GM20431 (cell line): ENCODE measurements around the gene POLG.

Experiments
- in situ Hi-C: fragments of 300-500 bp; cut with MseI, MboI; formaldehyde crosslinking; loops from one replicate; pipeline ENCODE4 v1.15.0; 2020; ENCODE audit warnings: low sequenced_read_pairs; ENCODE audit not compliant: unreplicated experiment

Gene POLG

DNA sequence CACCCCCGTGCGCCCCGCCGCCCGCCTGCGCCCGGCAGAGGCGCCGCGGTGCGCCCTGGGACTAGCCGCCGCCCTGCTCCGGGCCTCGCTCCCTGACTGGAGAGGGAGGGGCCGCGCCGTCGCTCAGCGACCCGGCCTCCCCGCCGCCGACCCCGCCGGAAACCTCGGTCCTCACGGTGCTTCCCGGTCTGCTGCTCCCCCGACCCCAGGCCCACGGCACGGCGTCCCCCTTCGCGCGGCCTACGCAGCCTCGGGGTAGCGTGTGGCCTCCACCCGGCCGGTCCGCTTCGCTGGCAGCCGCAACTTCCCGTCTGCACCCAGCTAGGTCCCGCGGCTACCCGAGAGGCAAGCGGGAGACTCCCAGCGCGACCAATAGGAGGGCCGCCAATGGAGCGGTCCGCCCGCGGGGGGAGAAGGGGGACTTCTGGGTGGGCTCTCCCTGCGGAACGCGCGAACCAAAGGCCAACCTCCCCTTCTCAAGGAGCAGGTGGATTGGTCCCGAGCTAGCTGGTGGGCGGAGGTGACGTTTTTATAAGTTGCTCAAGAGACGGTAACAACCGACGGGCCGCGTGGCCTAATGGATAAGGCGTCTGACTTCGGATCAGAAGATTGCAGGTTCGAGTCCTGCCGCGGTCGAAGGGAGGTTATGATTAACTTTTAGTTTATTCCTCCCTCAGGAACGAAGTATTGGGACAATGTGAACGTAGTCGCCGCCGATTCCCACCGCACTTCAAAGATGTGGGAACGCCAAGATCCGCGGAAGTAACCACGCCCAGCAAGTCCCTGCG is at the start of gene POLG:
TSS of gene POLG (minus strand) at position 315 of the 788 bp plus-strand sequence. CDS start 1,070 bp downstream, outside the sequence.
- in situ Hi-C loops = no loop called here

- in situ Hi-C loops = no loop called here
Observed at GRCh38 chr15:89384176-89384604, 49.6 kb upstream of the POLG start.

- in situ Hi-C loops = no loop called here
Observed at GRCh38 chr15:89383365-89384175, 48.9 kb upstream of the POLG start.

DNA sequence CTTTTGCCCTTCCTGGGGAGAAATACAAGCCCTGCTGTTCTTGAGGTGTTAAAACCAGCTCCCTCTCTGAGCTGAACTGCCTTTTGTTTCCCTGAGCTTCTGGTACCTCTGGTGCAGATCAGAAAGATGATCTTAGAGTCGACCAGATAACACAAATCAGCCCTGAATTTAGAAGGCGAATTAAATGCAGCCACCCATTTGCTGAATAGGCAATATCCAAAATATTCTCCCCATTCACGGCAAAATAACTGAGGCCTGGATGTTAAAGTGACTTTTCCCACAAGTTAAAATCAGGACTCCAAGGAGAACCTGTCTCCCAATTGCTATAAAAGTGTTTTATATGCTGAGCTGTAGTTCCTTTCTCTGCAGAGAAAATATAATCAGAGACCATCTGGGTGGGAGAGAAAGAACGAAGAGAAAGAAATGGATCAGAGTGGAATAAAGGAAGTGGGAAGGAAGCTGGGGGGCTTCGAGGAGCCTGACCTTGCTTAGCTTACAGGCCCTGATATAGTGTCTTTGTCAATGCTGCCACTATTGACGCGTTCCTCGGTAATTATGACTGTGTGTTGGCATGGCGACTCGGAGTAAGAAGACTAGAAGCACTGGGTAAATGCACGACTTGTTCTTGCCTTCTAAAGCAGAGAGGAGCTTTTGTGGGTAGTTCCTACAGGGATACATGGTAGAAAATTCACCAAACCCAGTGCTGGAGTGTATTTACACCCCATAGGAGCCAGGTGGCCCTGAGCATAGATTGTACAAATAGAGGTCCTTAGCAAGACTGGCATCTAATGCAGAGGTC is 47.5 kb upstream of the POLG start:
- in situ Hi-C loops = no loop called here

DNA sequence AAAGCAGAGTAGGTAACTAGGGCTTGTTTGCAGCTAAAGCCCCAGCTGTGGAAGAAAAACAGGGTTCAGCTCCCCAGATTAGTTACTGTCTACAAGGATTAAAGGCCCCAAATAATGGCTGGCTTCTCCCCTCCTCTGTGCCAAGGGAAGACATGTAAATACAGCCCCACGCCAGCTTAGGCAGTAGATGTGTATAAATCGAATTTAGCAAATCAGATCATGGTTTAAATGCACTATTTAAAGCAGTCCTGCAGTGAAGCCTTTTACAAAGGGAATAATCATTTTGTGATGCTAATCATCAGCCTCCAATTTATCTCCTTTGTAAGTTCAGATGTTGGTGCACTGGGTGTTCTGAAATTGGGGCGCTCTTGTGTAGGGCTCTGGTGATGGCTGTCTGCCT is 46.7 kb upstream of the POLG start:
- in situ Hi-C loops = no loop called here

DNA sequence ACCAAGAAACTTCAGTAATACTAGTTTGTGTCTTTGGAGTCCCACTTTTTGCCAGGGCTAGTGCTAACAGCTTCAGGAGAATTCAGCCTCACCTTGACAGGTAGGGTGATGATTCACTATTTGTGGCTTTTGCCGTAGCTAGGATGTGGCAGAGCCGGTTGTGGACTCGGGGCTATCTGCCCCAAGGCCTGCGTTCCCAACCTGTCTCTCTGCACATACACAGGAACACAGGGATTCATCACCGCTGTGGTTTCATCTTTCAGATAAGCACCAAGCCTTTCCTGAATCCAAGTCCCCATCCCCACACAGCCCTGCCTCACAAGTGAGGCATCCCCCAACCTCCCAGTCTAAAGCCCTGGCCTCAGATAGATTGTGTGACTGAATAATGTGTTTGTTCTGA is 45.2 kb upstream of the POLG start:
- in situ Hi-C loops = no loop called here

DNA sequence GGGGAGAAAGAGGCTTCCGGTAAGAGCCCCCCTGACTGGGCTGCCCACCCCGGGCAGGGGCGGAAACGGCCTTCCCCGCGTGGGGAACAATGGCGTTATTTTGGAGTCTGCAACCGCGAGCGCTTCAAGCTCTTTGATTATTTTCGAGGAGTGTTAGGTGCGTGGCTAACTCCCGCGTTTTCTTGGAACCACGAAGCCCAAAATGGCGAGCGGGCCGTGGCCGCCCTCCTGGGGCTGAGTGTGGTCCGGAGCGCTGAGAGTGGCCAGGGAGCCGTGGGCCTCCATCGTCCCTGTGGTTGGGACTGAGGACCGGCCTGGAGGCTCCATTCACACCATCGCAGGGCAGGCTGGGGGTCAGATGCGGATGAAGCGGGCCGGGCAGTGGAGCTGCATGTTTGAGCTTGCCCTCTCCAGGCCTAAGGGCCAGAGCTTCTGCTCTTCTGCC is 44.6 kb upstream of the POLG start:
- in situ Hi-C loops = no loop called here

GRCh38 chr15:89378296-89379151 is 43.9 kb upstream of the POLG start:
- in situ Hi-C loops = no loop called here

GRCh38 chr15:89377842-89378295 is 43.2 kb upstream of the POLG start:
- in situ Hi-C loops = no loop called here

GRCh38 chr15:89377024-89377841 is 42.6 kb upstream of the POLG start:
- in situ Hi-C loops = no loop called here

- in situ Hi-C loops = no loop called here
Observed at GRCh38 chr15:89376388-89376787, 41.8 kb upstream of the POLG start.

- in situ Hi-C loops = no loop called here
Observed at GRCh38 chr15:89375093-89376005, 40.7 kb upstream of the POLG start.

DNA sequence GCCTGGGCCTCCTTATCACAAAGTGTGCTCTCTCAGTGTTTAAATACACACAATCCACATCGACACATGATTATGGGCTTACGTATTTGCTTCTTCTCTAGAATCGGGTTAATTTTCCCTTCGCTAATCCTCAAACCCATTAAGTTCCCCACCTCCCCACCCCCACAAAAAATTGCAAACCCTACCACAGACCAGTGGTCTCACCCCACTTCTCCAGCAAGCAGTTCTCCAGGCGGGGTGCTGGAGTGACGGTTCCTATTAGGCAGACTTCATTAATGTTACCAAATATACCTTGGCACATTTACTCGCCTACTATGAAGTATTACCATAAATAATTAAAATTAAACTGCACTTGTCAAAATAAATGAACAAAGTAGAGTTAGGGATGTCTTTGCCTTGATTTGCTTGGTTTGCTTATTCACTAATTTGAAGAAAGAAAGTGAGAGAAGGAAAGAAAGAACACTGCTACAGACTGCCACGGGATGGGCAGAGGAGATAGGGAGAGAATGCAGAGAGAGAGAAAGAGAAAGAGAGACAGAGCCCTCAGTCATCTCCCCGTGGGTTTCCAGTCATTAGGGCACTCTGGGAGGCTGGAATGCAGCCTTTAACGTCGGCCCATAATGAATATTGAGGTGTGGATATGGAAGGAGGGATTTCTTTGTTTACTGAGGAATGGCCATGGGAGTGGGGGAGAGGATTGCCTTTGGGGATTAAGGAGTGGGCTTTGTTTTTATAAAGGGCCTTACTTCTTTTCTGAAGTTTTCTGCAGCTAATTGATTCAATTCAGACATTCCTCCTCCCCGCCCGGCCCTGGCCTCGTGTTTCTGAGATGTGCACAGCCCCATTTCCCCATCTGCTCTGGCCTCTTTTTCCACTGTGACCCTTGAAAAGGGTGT is 39.7 kb upstream of the POLG start:
- in situ Hi-C loops = no loop called here

GRCh38 chr15:89372069-89372935 is 37.7 kb upstream of the POLG start:
- in situ Hi-C loops = no loop called here

GRCh38 chr15:89371228-89372044 is 36.8 kb upstream of the POLG start:
- in situ Hi-C loops = no loop called here
